Trophoblast cell (in vitro differentiated cells and primary cell): Measurements from ENCODE around the gene LRP1B.

Source experiments
- DNase-seq, 2 donors: peaks; one replicate each; pipeline ENCODE4 v3.0.0-alpha.2; 2016
- H2AFZ ChIP-seq: 2 replicates; pipeline ENCODE4 v1.6.1; 2013; ENCODE audit warnings: low read length, moderate library complexity, mild to moderate bottlenecking; ENCODE audit not compliant: insufficient read depth, poor library complexity
- H2AK5ac ChIP-seq: 2 replicates; pipeline ENCODE4 v1.6.1; 2013; ENCODE audit warnings: mild to moderate bottlenecking, low read length
- H2BK120ac ChIP-seq: 2 replicates; pipeline ENCODE4 v1.6.1; 2013; ENCODE audit warnings: low read length, mild to moderate bottlenecking, moderate library complexity; ENCODE audit not compliant: insufficient read depth, poor library complexity
- H2BK12ac ChIP-seq: 2 replicates; pipeline ENCODE4 v1.6.1; 2013; ENCODE audit warnings: mild to moderate bottlenecking, low read length, moderate library complexity
- H2BK5ac ChIP-seq: 2 replicates; pipeline ENCODE4 v1.6.1; 2013; ENCODE audit warnings: low read length, low read depth, moderate library complexity, mild to moderate bottlenecking; ENCODE audit not compliant: poor library complexity
- H3K14ac ChIP-seq: 2 replicates; pipeline ENCODE4 v1.6.1; 2013; ENCODE audit warnings: mild to moderate bottlenecking, low read length
- H3K18ac ChIP-seq: 2 replicates; pipeline ENCODE4 v1.6.1; 2013; ENCODE audit warnings: mild to moderate bottlenecking, low read length
- H3K23ac ChIP-seq: 2 replicates; pipeline ENCODE4 v1.6.1; 2013; ENCODE audit warnings: low read length
- H3K27ac ChIP-seq: 2 replicates; pipeline ENCODE4 v1.5.1; 2013; ENCODE audit warnings: low read depth, mild to moderate bottlenecking, inconsistent platforms, low read length, moderate library complexity
- H3K27me3 ChIP-seq: 2 replicates; pipeline ENCODE4 v1.6.1; 2013; ENCODE audit warnings: inconsistent platforms, mild to moderate bottlenecking, low read length, moderate library complexity; ENCODE audit not compliant: insufficient read depth
- H3K36me3 ChIP-seq, 2 experiments: 1 replicate in 1 of 2; 2 replicates in 1 of 2; pipeline ENCODE4 v1.6.1; 2013; ENCODE audit warnings: low read length in 2 of 2, mild to moderate bottlenecking in 2 of 2, moderate library complexity in 1 of 2; ENCODE audit not compliant: insufficient read depth in 2 of 2, control insufficient read depth in 1 of 2
- H3K4ac ChIP-seq: 2 replicates; pipeline ENCODE4 v1.6.1; 2013; ENCODE audit warnings: low read depth, mild to moderate bottlenecking, low read length, moderate library complexity
- H3K4me1 ChIP-seq, 2 experiments: 1 replicate in 1 of 2; 2 replicates in 1 of 2; pipeline ENCODE4 v1.6.1; 2013; ENCODE audit warnings: low read length in 2 of 2, mild to moderate bottlenecking in 2 of 2, moderate library complexity in 1 of 2; ENCODE audit not compliant: insufficient read depth in 2 of 2, control insufficient read depth in 1 of 2
- H3K4me2 ChIP-seq: 2 replicates; pipeline ENCODE4 v1.6.1; 2013; ENCODE audit warnings: inconsistent platforms, mild to moderate bottlenecking, low read length, moderate library complexity
- H3K4me3 ChIP-seq: 2 replicates; pipeline ENCODE4 v1.5.1; 2013; ENCODE audit warnings: mild to moderate bottlenecking, low read depth, low read length, inconsistent platforms
- H3K79me1 ChIP-seq: one replicate; pipeline ENCODE4 v1.6.1; 2013; ENCODE audit warnings: low read length
- H3K79me2 ChIP-seq: 2 replicates; pipeline ENCODE4 v1.6.1; 2013; ENCODE audit warnings: low read length, mild to moderate bottlenecking; ENCODE audit not compliant: control insufficient read depth, insufficient read depth, poor library complexity
- H3K9ac ChIP-seq: 2 replicates; pipeline ENCODE4 v1.6.1; 2013; ENCODE audit warnings: mild to moderate bottlenecking, low read length
- H3K9me3 ChIP-seq: 2 replicates; pipeline ENCODE4 v1.6.1; 2013; ENCODE audit warnings: low read depth, mild to moderate bottlenecking, control low read depth, inconsistent platforms, low read length; ENCODE audit not compliant: insufficient read depth
- H4K12ac ChIP-seq: 2 replicates; pipeline ENCODE4 v1.6.1; 2013; ENCODE audit warnings: low read depth, mild to moderate bottlenecking, low read length, moderate library complexity
- H4K8ac ChIP-seq: 2 replicates; pipeline ENCODE4 v1.6.1; 2013; ENCODE audit warnings: low read depth, mild to moderate bottlenecking, low read length, moderate library complexity
- H4K91ac ChIP-seq: one replicate; pipeline ENCODE4 v1.6.1; 2013; ENCODE audit warnings: low read depth, mild to moderate bottlenecking, low read length, moderate library complexity
- WGBS: extraction: QIAGEN DNeasy Blood & Tissue Kit; methylation state at CpG from one replicate; pipeline ENCODE4 v1.1.7; 2013; ENCODE audit warnings: missing lambda C conversion rate; ENCODE audit not compliant: insufficient read length, insufficient coverage; ENCODE audit errors: extremely low coverage; 5-methylcytosine and 5-hydroxymethylcytosine counted together

LRP1B gene

GRCh38 chr2:141515931-141516330, 614.9 kb downstream of the LRP1B start:
- H4K8ac ChIP-seq, result no peak overlapping the region
- H3K27ac ChIP-seq, result no peak overlapping the region
- no peak overlapping the region for H3K4me3 ChIP-seq
- H4K91ac ChIP-seq, result no peak overlapping the region
- DNase-seq, result no peak
- no peak overlapping the region for H2BK5ac ChIP-seq
- no peaks in the 10 kb centered on the region for H3K9me3 ChIP-seq
- H3K4ac ChIP-seq, result no peak overlapping the region
- no peak overlapping the region for H4K12ac ChIP-seq
- H3K4me2 ChIP-seq, result no peak overlapping the region
- no peak overlapping the region for H3K14ac ChIP-seq
- H3K23ac ChIP-seq, result no peak overlapping the region
- no peak overlapping the region for H2AK5ac ChIP-seq
- no peaks in the 10 kb centered on the region for H3K4me1 ChIP-seq
- H2BK120ac ChIP-seq, result no peak overlapping the region
- H3K79me1 ChIP-seq, result no peaks in the 10 kb centered on the region
- no peaks in the 10 kb centered on the region for H3K79me2 ChIP-seq
- H3K18ac ChIP-seq, result no peak overlapping the region
- no peaks in the 10 kb centered on the region for H3K36me3 ChIP-seq
- no peak overlapping the region for H2BK12ac ChIP-seq
- no peaks in the 10 kb centered on the region for H3K27me3 ChIP-seq
- no peak overlapping the region for H3K9ac ChIP-seq
- no peak overlapping the region for H2AFZ ChIP-seq

GRCh38 chr2:141513853-141514252, 617.0 kb downstream of the LRP1B start:
- H4K91ac ChIP-seq, result no peak overlapping the region
- H3K79me2 ChIP-seq, result no peaks in the 10 kb centered on the region
- H3K36me3 ChIP-seq, result no peaks in the 10 kb centered on the region
- no peak overlapping the region for H2BK5ac ChIP-seq
- no peak overlapping the region for H4K8ac ChIP-seq
- no peak overlapping the region for H3K18ac ChIP-seq
- no peaks in the 10 kb centered on the region for H3K27me3 ChIP-seq
- H4K12ac ChIP-seq, result no peak overlapping the region
- no peak overlapping the region for H2AFZ ChIP-seq
- no peak overlapping the region for H2AK5ac ChIP-seq
- no peak overlapping the region for H3K23ac ChIP-seq
- no peak overlapping the region for H3K9ac ChIP-seq
- no peak overlapping the region for H2BK120ac ChIP-seq
- no peaks in the 10 kb centered on the region for H3K4me1 ChIP-seq
- DNase-seq, result no peak
- H3K14ac ChIP-seq, result no peak overlapping the region
- H3K79me1 ChIP-seq, result no peaks in the 10 kb centered on the region
- no peak overlapping the region for H3K4ac ChIP-seq
- no peak overlapping the region for H3K4me3 ChIP-seq
- no CpG with 5 or more reads among the region's 2 CpGs for WGBS
- no peak overlapping the region for H3K27ac ChIP-seq
- H3K9me3 ChIP-seq, result no peaks in the 10 kb centered on the region
- H2BK12ac ChIP-seq, result no peak overlapping the region
- no peak overlapping the region for H3K4me2 ChIP-seq

- no peaks in the 10 kb centered on the region for H3K9me3 ChIP-seq
- H3K23ac ChIP-seq, result no peak overlapping the region
- H3K4me2 ChIP-seq, result no peak overlapping the region
- H4K8ac ChIP-seq, result no peak overlapping the region
- no peak overlapping the region for H3K27ac ChIP-seq
- H3K27me3 ChIP-seq, result no peaks in the 10 kb centered on the region
- H3K4me3 ChIP-seq, result no peak overlapping the region
- H2BK5ac ChIP-seq, result peak overlapping the region; percentile 31
- H4K12ac ChIP-seq, result no peak overlapping the region
- H2AK5ac ChIP-seq, result no peak overlapping the region
- no peak overlapping the region for H3K14ac ChIP-seq
- H3K36me3 ChIP-seq, result no peaks in the 10 kb centered on the region
- H4K91ac ChIP-seq, result no peak overlapping the region
- H3K4ac ChIP-seq, result no peak overlapping the region
- H2BK120ac ChIP-seq, result no peak overlapping the region
- no peak overlapping the region for H2AFZ ChIP-seq
- no peaks in the 10 kb centered on the region for H3K79me2 ChIP-seq
- DNase-seq, result no peak
- H3K18ac ChIP-seq, result no peak overlapping the region
- H3K79me1 ChIP-seq, result no peaks in the 10 kb centered on the region
- H3K9ac ChIP-seq, result no peak overlapping the region
- peak overlapping the region; percentile 58 for H2BK12ac ChIP-seq
- H3K4me1 ChIP-seq, result no peaks in the 10 kb centered on the region
- WGBS, result no CpG with 5 or more reads among the region's 5 CpGs
These were observed 621.8 kb downstream of the LRP1B start for GRCh38 chr2:141508806-141509595.

GRCh38 chr2:141508086-141508752, 622.6 kb downstream of the LRP1B start:
- H3K79me2 ChIP-seq, result no peaks in the 10 kb centered on the region
- H3K4ac ChIP-seq, result no peak overlapping the region
- H2BK120ac ChIP-seq, result no peak overlapping the region
- no peak overlapping the region for H3K23ac ChIP-seq
- no peak overlapping the region for H3K14ac ChIP-seq
- H3K27me3 ChIP-seq, result no peaks in the 10 kb centered on the region
- no peak overlapping the region for H4K8ac ChIP-seq
- no peak overlapping the region for H2BK12ac ChIP-seq
- no peaks in the 10 kb centered on the region for H3K36me3 ChIP-seq
- H3K4me3 ChIP-seq, result no peak overlapping the region
- H3K4me1 ChIP-seq, result no peaks in the 10 kb centered on the region
- no peak overlapping the region for H2AK5ac ChIP-seq
- H3K9me3 ChIP-seq, result no peaks in the 10 kb centered on the region
- no peak overlapping the region for H3K9ac ChIP-seq
- no peak overlapping the region for H2BK5ac ChIP-seq
- no peaks in the 10 kb centered on the region for H3K79me1 ChIP-seq
- no peak overlapping the region for H3K4me2 ChIP-seq
- no peak overlapping the region for H3K18ac ChIP-seq
- H4K91ac ChIP-seq, result no peak overlapping the region
- no peak overlapping the region for H3K27ac ChIP-seq
- no peak overlapping the region for H4K12ac ChIP-seq
- no peak overlapping the region for H2AFZ ChIP-seq
- no peak for DNase-seq
